Right ventricle myocardium superior (tissue), 1 donor: ENCODE results near the gene KMT2B. TPM values are rescaled to one million over a fixed set of nuclear protein-coding genes. Genes with fewer than 3 reads are reported as not detected.

Source experiments
- ATAC-seq: fragments of 200-7000 bp; cut with Tn5 transposase; one replicate; pipeline ENCODE4 v1.9.1; 2020; ENCODE audit warnings: mild to moderate bottlenecking; ENCODE audit not compliant: poor library complexity
- DNase-seq: peaks from one replicate; pipeline ENCODE4 v3.0.0-alpha.2; 2020
- intact Hi-C: fragments of 100-400 bp; cut with DNase I; formaldehyde crosslinking; loops from one replicate; pipeline ENCODE4 v1.11.2; 2022
- total RNA-seq: library from RNA; stranded (reverse); fragmentation: NEBNext Ultra II Directional; extraction: Animal tissue kit (Norgen Biotek cat#: 25700); gene quantifications from one replicate; pipeline ENCODE4 v1.2.1, GENCODE V29; 2021
- donor health status: DM: no; HTN: yes; CAD: no; lungs with severe emphysema.

Gene KMT2B
- total RNA-seq, 1 donor from 2014 or later, result 16.3 TPM

GRCh38 chr19:35710784-35711723 lies 6.7 kb upstream of the KMT2B start:
- DNase-seq (no peak), ATAC-seq (no peak)
- intact Hi-C loops, result loop anchor here (10.0 kb wide), 2 partner anchors 166 to 224 kb away; partner anchors contain the start of genes LRFN3 and TMEM147

DNA sequence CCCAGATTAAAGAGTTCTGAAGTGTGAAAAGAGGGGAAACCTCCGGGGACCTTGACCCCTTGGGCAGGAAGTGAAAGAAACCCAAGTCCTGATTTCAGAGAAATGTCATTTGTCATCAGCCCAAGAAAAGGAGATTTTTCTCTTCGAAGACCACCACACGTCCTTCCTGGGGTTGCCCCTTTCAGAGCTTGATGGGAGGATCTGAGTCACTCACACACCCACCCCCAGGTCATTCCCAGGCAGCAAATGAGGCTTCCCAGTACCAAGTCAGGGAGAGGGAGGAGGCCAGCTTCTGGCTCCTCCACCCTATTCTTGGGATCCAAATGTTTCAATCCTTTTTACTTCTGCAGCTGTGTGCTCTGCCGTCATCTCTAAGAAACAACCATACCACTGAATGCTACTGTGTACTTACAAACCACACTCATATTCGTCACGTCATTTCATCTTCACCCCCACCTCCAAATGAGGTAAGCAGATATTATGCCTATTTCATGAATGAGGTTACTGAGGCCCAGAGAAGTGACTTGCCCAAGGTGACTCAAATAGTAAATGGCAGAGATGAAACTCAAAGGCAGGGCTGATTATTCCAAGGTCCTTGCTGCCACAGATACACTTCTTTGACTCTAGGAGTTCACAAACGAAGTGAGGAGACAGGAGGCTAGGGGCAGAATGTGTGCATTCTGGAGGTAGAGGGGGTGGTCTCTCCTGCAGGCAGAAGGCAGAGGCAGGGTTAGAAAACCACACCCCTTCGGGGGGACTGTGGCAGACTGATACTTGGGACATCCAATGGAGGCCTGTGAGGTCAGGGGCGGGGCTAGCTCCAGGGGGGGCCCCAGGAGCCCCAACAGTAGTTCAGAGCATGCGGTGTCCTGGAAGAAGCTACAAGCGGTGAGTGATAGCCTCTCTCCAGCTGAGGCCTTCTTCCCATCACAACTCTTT lies 5.0 kb upstream of the KMT2B start:
- DNase-seq (no peak), ATAC-seq (no peak)
- intact Hi-C loops, result loop anchor here (10.0 kb wide), 2 partner anchors 168 to 222 kb away; partner anchors contain the start of genes LRFN3 and TMEM147

DNA sequence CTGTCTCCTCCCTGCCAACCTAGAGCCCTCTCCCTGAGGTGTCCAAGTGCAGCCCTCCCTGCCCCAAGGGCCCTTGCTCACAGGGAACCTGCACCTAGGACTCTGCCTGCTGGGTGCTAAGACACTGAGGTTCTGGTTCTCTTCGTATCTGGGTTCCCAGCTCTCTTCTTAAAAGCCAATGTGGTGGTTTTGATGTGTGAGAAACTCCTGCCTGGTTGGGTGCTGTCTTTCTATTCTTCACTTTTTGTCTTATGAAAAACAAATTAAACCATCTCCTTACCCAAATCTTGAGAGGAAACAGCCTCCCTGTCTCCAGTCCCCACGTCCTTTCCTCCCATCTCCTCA lies 4.3 kb upstream of the KMT2B start:
- no peak for ATAC-seq
- intact Hi-C loops, result loop anchor here (10.0 kb wide), 2 partner anchors 169 to 221 kb away; partner anchors contain the start of genes LRFN3 and TMEM147
- no peak for DNase-seq

DNA sequence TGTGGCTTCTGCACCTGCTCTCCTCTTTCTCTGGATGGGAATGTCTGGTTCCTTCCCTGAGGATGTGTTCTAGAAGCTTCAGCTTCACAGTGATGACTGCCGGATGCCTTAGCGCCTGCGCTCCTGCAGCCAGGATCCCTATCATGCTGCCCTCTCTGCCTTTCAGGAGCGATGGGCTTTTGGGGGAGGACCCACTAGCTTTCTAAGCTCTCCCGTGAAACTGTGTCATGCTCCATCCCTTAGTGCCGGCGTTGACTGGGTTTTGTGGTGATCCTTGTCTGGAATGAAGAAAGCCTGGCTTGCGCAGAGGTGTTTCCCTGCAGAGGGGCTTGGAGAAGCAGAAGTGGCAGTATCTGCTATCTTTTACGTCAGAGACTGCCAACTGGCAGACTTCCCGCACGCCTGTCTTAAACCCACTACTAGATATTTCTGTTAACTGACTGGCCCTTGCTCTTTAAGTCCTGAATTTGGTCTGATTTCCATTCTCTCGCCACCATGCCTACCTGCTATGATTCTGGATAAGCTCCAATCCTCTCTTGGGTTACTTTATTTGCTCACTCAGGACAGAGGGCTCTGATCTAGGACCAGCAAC lies 3.8 kb upstream of the KMT2B start:
- ATAC-seq (no peak), DNase-seq (no peak)
- intact Hi-C loops, result loop anchor here (10.0 kb wide), 2 partner anchors 169 to 221 kb away; partner anchors contain the start of genes LRFN3 and TMEM147

DNA sequence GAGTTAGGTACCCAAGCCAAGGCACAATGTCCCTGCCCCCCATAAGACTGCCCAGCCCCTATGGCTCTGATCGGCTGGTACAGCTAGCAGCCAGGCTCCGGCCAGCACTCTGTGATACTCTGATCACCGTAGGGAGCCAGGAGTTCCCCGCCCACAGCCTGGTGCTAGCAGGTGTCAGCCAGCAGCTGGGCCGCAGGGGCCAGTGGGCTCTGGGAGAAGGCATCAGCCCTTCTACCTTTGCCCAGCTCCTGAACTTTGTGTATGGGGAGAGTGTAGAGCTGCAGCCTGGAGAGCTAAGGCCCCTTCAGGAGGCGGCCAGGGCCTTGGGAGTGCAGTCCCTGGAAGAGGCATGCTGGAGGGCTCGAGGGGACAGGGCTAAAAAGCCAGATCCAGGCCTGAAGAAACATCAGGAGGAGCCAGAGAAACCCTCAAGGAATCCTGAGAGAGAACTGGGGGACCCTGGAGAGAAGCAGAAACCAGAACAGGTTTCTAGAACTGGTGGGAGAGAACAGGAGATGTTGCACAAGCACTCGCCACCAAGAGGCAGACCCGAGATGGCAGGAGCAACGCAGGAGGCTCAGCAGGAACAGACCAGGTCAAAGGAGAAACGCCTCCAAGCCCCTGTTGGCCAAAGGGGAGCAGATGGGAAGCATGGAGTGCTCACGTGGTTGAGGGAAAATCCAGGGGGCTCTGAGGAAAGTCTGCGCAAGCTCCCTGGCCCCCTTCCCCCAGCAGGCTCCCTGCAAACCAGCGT lies 3.0 kb upstream of the KMT2B start:
- DNase-seq (no peak), ATAC-seq (no peak)
- intact Hi-C loops, result loop anchor here (10.0 kb wide), 2 partner anchors 170 to 220 kb away; partner anchors contain the start of genes LRFN3 and TMEM147

GRCh38 chr19:35715355-35715809 lies 2.4 kb upstream of the KMT2B start:
- DNase-seq, result no peak
- ATAC-seq, result no peak

DNA sequence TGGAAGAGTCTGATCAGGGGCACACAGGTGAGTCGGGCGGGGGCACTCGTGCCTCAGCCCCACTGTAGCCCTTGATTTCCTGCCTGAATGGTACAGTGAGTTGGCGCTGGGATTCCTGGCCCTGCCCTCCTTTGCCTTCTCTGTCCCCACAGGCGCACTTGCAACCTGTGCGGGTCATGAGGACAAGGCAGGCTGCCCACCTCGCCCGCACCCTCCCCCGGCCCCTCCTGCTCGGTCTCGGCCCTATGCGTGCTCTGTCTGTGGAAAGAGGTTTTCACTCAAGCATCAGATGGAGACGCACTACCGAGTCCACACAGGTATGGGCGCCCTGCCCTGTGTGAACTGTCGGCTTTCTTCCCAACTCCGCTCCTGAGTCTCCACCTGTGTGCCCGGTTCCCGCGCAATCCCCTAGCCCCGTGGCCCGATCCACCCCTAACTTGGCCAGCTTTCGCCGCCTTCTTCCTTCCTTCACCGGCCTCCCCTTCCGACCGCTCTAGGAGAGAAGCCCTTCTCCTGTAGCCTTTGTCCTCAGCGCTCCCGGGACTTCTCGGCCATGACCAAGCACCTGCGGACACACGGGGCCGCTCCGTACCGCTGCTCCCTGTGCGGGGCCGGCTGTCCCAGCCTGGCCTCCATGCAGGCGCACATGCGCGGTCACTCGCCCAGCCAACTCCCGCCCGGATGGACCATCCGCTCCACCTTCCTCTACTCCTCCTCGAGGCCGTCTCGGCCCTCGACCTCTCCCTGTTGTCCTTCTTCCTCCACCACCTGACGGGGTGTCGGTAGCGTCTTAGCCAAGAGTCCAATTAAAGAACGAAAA lies 1.6 kb upstream of the KMT2B start:
- peak; percentile 52 for ATAC-seq
- DNase-seq, result peak; percentile 83
- intact Hi-C loops, result loop anchor here (2.0 to 10.0 kb wide), 3 partner anchors 21 to 219 kb away; partner anchors contain the start of genes LRFN3 and TMEM147

More at GRCh38 chr19:35715355-35715809, 2.4 kb upstream of the KMT2B start:
- intact Hi-C loops, result loop anchor here (10.0 kb wide), 2 partner anchors 171 to 219 kb away; partner anchors contain the start of genes LRFN3 and TMEM147

DNA sequence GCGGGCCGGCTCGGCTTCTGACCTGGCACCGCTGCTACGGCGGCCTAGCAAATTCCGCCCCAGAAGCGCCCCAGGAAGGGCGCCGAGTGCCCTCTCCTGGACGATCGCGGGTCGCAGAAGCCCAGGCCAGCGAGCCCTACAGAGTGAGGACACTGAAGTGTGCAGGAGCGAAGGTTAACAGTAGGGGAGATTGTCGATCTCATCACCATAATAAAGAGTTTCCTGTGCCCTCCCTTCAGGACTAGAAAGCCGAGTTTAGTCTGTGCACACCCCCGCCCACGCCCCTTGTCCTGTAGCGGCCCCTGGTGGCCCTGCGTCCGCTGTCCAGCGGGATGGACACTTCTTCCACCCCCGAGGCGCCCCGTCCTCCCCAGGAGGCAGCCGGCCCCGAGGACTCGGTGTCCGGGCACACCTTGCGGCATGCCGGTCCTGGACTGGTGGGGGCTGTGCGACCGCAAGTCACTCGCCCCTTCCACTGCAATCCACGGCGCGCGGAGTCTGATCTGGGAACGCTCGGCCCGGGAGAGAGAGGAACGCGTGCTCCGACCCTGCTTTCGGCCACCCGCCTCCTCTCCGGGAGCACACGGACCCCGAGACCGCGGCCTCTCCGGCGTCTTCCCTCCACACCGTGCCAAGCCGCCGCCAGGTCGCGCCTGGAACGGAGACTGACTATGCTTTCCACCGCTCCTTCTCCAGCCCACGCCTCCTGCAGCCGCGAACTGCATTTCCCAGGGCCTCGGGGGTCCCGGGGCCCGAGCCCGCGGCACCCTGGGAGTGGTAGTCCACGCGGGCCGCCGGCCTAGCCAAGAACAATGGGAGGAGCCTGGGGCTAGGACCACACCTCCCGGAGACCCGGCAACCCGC lies 770 bp upstream of the KMT2B start:
- intact Hi-C loops, result loop anchor here (2.0 to 10.0 kb wide), 3 partner anchors 22 to 218 kb away; partner anchors contain the start of genes LRFN3 and TMEM147

GRCh38 chr19:35718345-35719041 lies 690 bp downstream of the KMT2B start:
- ATAC-seq, result no peak
- no peak for DNase-seq
- intact Hi-C loops, result loop anchor here (10.0 kb wide), 2 partner anchors 174 to 216 kb away; partner anchors contain the start of genes LRFN3 and TMEM147

More for the DNA sequence above, 770 bp upstream of the KMT2B start:
- DNase-seq, result peak; percentile 97
- peak; percentile 95 for ATAC-seq

GRCh38 chr19:35719402-35720162 lies 1.8 kb downstream of the KMT2B start:
- intact Hi-C loops, result loop anchor here (10.0 kb wide), 2 partner anchors 175 to 215 kb away; partner anchors contain the start of genes LRFN3 and TMEM147
- ATAC-seq, result no peak
- no peak for DNase-seq

DNA sequence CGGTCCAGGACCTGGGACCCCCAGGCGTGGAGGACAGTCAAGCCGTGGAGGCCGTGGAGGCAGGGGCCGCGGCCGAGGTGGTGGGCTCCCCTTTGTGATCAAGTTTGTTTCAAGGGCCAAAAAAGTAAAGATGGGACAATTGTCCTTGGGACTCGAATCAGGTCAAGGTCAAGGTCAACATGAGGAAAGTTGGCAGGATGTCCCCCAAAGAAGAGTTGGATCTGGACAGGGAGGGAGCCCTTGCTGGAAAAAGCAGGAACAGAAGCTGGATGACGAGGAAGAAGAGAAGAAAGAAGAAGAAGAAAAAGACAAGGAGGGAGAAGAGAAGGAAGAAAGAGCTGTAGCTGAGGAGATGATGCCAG lies 2.3 kb downstream of the KMT2B start:
- ATAC-seq, result no peak
- intact Hi-C loops, result no loop called here
- no peak for DNase-seq

GRCh38 chr19:35720648-35721047 lies 2.8 kb downstream of the KMT2B start:
- intact Hi-C loops, result no loop called here
- ATAC-seq (no peak), DNase-seq (no peak)

- DNase-seq (no peak), ATAC-seq (no peak)
- intact Hi-C loops, result no loop called here
Observed at GRCh38 chr19:35721374-35721773, 3.6 kb downstream of the KMT2B start.

GRCh38 chr19:35722461-35722860 lies 4.7 kb downstream of the KMT2B start:
- intact Hi-C loops, result no loop called here
- DNase-seq (no peak), ATAC-seq (no peak)
